ENCODE measurements around the gene AFMID.

DNA sequence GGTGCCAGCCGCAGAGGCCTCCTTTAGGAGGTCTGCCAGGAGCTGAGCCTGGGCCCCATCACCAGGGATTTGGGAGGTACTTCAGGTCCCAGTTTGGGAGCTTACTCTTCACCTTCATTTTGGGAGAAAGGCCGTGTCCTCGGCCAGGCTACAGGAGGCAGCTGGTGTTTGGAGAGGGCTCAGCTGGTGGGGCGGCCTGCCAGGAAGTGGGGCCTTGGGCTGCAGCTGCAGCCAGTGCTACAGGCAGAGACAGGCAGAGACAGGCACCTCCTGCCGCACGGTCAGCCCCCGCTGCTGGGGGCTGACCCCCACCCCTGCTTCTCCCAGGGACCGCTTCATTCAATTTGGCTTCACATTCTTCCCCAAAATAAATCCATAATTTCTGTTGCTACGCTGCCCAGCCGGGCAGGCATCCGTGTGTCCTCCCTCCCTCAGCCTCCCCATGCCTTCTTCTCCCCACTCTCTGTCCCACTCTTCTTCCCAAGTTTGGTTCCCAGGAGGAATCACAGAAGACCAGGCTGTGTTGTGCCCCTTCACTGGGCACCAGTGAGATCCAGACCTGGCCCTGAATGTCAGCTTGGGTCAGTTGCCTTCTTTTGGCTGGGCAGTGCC, 50.3 kb downstream of the AFMID start:
- TF ChIP-seq, protein P1, sequence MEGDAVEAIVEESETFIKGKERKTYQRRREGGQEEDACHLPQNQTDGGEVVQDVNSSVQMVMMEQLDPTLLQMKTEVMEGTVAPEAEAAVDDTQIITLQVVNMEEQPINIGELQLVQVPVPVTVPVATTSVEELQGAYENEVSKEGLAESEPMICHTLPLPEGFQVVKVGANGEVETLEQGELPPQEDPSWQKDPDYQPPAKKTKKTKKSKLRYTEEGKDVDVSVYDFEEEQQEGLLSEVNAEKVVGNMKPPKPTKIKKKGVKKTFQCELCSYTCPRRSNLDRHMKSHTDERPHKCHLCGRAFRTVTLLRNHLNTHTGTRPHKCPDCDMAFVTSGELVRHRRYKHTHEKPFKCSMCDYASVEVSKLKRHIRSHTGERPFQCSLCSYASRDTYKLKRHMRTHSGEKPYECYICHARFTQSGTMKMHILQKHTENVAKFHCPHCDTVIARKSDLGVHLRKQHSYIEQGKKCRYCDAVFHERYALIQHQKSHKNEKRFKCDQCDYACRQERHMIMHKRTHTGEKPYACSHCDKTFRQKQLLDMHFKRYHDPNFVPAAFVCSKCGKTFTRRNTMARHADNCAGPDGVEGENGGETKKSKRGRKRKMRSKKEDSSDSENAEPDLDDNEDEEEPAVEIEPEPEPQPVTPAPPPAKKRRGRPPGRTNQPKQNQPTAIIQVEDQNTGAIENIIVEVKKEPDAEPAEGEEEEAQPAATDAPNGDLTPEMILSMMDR (IDR thresholded peaks at IDR 0.05), result no peak
- TF ChIP-seq EP300 (IDR thresholded peaks at IDR 0.05) (no peak), POLR2A (IDR thresholded peaks at IDR 0.05) (no peak)

All from ovary (tissue), 3 donors.